ENCODE results near the gene LURAP1L. TPM values are rescaled to one million over a fixed set of nuclear protein-coding genes. Genes with fewer than 3 reads are reported as not detected.

The LURAP1L gene
- total RNA-seq, 1 experiment from 2014 or later: 0.13 TPM

DNA sequence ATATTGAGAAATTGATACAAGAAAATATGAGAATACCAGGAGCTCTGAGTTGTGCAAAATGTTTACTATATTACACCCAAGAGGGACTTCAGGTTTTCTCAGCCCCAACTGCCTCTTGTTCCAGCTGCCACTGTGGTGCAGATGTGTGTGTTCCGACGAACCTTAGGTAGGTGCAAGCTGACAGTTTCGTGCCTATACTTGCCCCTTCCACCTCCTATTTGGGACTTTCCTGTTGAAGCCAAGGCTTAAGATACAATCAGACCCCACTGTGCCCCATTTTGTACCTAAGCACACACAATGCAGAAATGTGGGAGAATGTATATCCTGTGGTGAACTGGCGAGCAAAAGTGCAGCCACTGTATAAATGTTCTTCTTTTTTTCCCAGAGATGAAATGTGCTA, 80.2 kb downstream of the LURAP1L start:
- Histone ChIP-seq H3K4me2 (ENCODE audit: insufficient read depth, insufficient read length, low read length) (no peak overlapping the region), H3K56ac (ENCODE audit: insufficient read length, low read depth, low read length) (no peak overlapping the region), H3K27ac (ENCODE audit: insufficient read length, low read depth, low read length) (no peak overlapping the region), H3K23ac (ENCODE audit: insufficient read length, low read depth, low read length) (no peak overlapping the region), H4K20me1 (ENCODE audit: control insufficient read depth, insufficient read depth, insufficient read length) (no peaks in the 10 kb centered on the region), H2BK5ac (ENCODE audit: insufficient read length, low read length) (no peak overlapping the region), H3K79me2 (ENCODE audit: insufficient read depth, low read length) (no peaks in the 10 kb centered on the region), H3K4ac (ENCODE audit: low read depth, low read length) (no peak overlapping the region), H3K23me2 (ENCODE audit: insufficient read length, low read depth, low read length, poor library complexity, severe bottlenecking) (no peaks in the 10 kb centered on the region), H3T11ph (ENCODE audit: low read length) (no peak overlapping the region), H2AK5ac (ENCODE audit: insufficient read length, low read length) (no peak overlapping the region), H3K18ac (ENCODE audit: insufficient read length, low read depth, low read length) (no peak overlapping the region), H2BK15ac (ENCODE audit: low read depth, low read length) (no peak overlapping the region), H3K4me1 (ENCODE audit: insufficient read depth, low read length) (no peaks in the 10 kb centered on the region; the same call in 1 of the 2 replicates), H4K8ac (replicated peaks; ENCODE audit: insufficient read length, low read depth, low read length) (no peak overlapping the region), H3K14ac (ENCODE audit: insufficient read depth, low read length) (no peak overlapping the region), H3K9ac (ENCODE audit: extremely low read depth, insufficient read length, low read length) (no peak overlapping the region), H2BK120ac (ENCODE audit: low read depth, low read length, poor library complexity, severe bottlenecking) (no peak overlapping the region), H4K91ac (ENCODE audit: insufficient read length, low read depth, low read length) (no peak overlapping the region), H2AFZ (ENCODE audit: low read length) (no peak overlapping the region), H3K79me1 (ENCODE audit: insufficient read depth, low read depth, low read length, poor library complexity, severe bottlenecking) (no peaks in the 10 kb centered on the region), H3K9me3 (ENCODE audit: control insufficient read depth, low read depth, low read length) (no peaks in the 10 kb centered on the region), H2BK20ac (ENCODE audit: low read depth, low read length, poor library complexity, severe bottlenecking) (no peak overlapping the region), H3K27me3 (ENCODE audit: insufficient read depth, low read length) (no peaks in the 10 kb centered on the region), H2BK12ac (ENCODE audit: insufficient read length, low read depth, low read length) (no peak overlapping the region), H4K5ac (ENCODE audit: insufficient read length, low read depth, low read length) (no peak overlapping the region)
- DNase-seq: no peak
- no peaks in the 10 kb centered on the region for H3K27me3 Mint-ChIP-seq (ENCODE audit: low read depth)
- no peak overlapping the region for H3K4me3 Mint-ChIP-seq
- WGBS (ENCODE audit: extremely low coverage, insufficient read length, low lambda C conversion rate): no CpG with 5 or more reads among the region's 4 CpGs
- no peak overlapping the region; a peak in 2 of 7 replicates for H3K27ac Mint-ChIP-seq
- H3K9me3 Mint-ChIP-seq: no peaks in the 10 kb centered on the region
- no peaks in the 10 kb centered on the region for H3K36me3 Mint-ChIP-seq (ENCODE audit: insufficient read depth in 1 of 3, low read depth in 3 of 3)
- peaks cover 7 to 14% of the 10 kb centered on the region in 2 experiments for H3K4me1 Mint-ChIP-seq
- TF ChIP-seq, protein P1, sequence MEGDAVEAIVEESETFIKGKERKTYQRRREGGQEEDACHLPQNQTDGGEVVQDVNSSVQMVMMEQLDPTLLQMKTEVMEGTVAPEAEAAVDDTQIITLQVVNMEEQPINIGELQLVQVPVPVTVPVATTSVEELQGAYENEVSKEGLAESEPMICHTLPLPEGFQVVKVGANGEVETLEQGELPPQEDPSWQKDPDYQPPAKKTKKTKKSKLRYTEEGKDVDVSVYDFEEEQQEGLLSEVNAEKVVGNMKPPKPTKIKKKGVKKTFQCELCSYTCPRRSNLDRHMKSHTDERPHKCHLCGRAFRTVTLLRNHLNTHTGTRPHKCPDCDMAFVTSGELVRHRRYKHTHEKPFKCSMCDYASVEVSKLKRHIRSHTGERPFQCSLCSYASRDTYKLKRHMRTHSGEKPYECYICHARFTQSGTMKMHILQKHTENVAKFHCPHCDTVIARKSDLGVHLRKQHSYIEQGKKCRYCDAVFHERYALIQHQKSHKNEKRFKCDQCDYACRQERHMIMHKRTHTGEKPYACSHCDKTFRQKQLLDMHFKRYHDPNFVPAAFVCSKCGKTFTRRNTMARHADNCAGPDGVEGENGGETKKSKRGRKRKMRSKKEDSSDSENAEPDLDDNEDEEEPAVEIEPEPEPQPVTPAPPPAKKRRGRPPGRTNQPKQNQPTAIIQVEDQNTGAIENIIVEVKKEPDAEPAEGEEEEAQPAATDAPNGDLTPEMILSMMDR (conservative IDR thresholded peaks at IDR 0.05): no peak

Data from H9 (cell line).